Measurements from ENCODE around the gene MROH7. TPM values are rescaled to one million over a fixed set of nuclear protein-coding genes. Genes with fewer than 3 reads are reported as not detected.

Gene MROH7
- total and polyA plus RNA-seq, 4 donors: 0.21 to 3.4 (median 1.9) TPM

- Histone ChIP-seq H3K4me3 (no peak overlapping the region), H3K36me3 (ENCODE audit: control insufficient read depth in 4 of 4, insufficient read depth in 4 of 4, low read length in 4 of 4) (no peaks in the 10 kb centered on the region), H3K9me3 (ENCODE audit: control insufficient read depth in 4 of 4, insufficient read depth in 3 of 4, low read length in 3 of 4) (peaks cover 0 to 2% (median 0%) of the 10 kb centered on the region in 4 donors), H3K27me3 (ENCODE audit: control insufficient read depth in 3 of 3, insufficient read depth in 3 of 3, low read length in 2 of 3) (no peaks in the 10 kb centered on the region), H3K4me1 (ENCODE audit: control insufficient read depth in 5 of 5, insufficient read depth in 5 of 5, low read length in 5 of 5) (no peaks in the 10 kb centered on the region), H3K9ac (ENCODE audit: insufficient read depth in 1 of 2, low read length in 2 of 2) (no peak overlapping the region), H3K27ac (ENCODE audit: low read depth in 1 of 2, low read length in 1 of 2) (no peak overlapping the region)
- DNase-seq (no peak), ATAC-seq (ENCODE audit: insufficient read depth, low FRiP score) (no peak)
- TF ChIP-seq CTCF (IDR thresholded peaks at IDR 0.05; ENCODE audit: control extremely low read depth, extremely low read depth): no peak
- WGBS, 2 donors: 91 to 94% methylated on average over 4 of the region's 4 CpGs
These were observed 43.8 kb downstream of the MROH7 start for GRCh38 chr1:54685335-54685905.

- Histone ChIP-seq H3K4me1 (ENCODE audit: control insufficient read depth in 5 of 5, insufficient read depth in 5 of 5, low read length in 5 of 5) (no peaks in the 10 kb centered on the region), H3K27me3 (ENCODE audit: control insufficient read depth in 3 of 3, insufficient read depth in 3 of 3, low read length in 2 of 3) (no peaks in the 10 kb centered on the region), H3K9ac (ENCODE audit: insufficient read depth in 1 of 2, low read length in 2 of 2) (no peak overlapping the region), H3K36me3 (ENCODE audit: control insufficient read depth in 4 of 4, insufficient read depth in 4 of 4, low read length in 4 of 4) (no peaks in the 10 kb centered on the region), H3K4me3 (no peak overlapping the region), H3K9me3 (ENCODE audit: control insufficient read depth in 4 of 4, insufficient read depth in 3 of 4, low read length in 3 of 4) (peaks cover 0 to 2% (median 0%) of the 10 kb centered on the region in 4 donors), H3K27ac (ENCODE audit: low read depth in 1 of 2, low read length in 1 of 2) (no peak overlapping the region)
- 87 to 93% methylated on average over 11 of the region's 11 CpGs for WGBS, 2 donors
- DNase-seq (no peak), ATAC-seq (ENCODE audit: insufficient read depth, low FRiP score) (no peak)
- no peak for TF ChIP-seq CTCF (IDR thresholded peaks at IDR 0.05; ENCODE audit: control extremely low read depth, extremely low read depth)
These were observed 44.6 kb downstream of the MROH7 start for GRCh38 chr1:54686155-54686554.

GRCh38 chr1:54694771-54695170, 53.2 kb downstream of the MROH7 start:
- Histone ChIP-seq H3K4me3 (no peak overlapping the region), H3K27me3 (ENCODE audit: control insufficient read depth in 3 of 3, insufficient read depth in 3 of 3, low read length in 2 of 3) (no peaks in the 10 kb centered on the region), H3K27ac (ENCODE audit: low read depth in 1 of 2, low read length in 1 of 2) (no peak overlapping the region), H3K36me3 (ENCODE audit: control insufficient read depth in 4 of 4, insufficient read depth in 4 of 4, low read length in 4 of 4) (no peaks in the 10 kb centered on the region), H3K4me1 (ENCODE audit: control insufficient read depth in 5 of 5, insufficient read depth in 5 of 5, low read length in 5 of 5) (no peaks in the 10 kb centered on the region), H3K9ac (ENCODE audit: insufficient read depth in 1 of 2, low read length in 2 of 2) (no peak overlapping the region), H3K9me3 (ENCODE audit: control insufficient read depth in 4 of 4, insufficient read depth in 3 of 4, low read length in 3 of 4) (no peaks in the 10 kb centered on the region)
- 81 to 93% methylated on average over 8 of the region's 8 CpGs for WGBS, 2 donors
- DNase-seq (no peak), ATAC-seq (ENCODE audit: insufficient read depth, low FRiP score) (no peak)
- TF ChIP-seq CTCF (IDR thresholded peaks at IDR 0.05; ENCODE audit: control extremely low read depth, extremely low read depth): no peak

- H3K36me3 ChIP-seq (ENCODE audit: control insufficient read depth in 4 of 4, insufficient read depth in 4 of 4, low read length in 4 of 4): no peaks in the 10 kb centered on the region
- no peak overlapping the region for H3K9ac ChIP-seq (ENCODE audit: insufficient read depth in 1 of 2, low read length in 2 of 2)
- H3K9me3 ChIP-seq (ENCODE audit: control insufficient read depth in 4 of 4, insufficient read depth in 3 of 4, low read length in 3 of 4): no peaks in the 10 kb centered on the region
- H3K27ac ChIP-seq (ENCODE audit: low read depth in 1 of 2, low read length in 1 of 2): no peak overlapping the region
- WGBS, 2 donors: 86 to 96% methylated on average over 15 of the region's 15 CpGs
- ATAC-seq (ENCODE audit: insufficient read depth, low FRiP score): no peak
- no peaks in the 10 kb centered on the region for H3K27me3 ChIP-seq (ENCODE audit: control insufficient read depth in 3 of 3, insufficient read depth in 3 of 3, low read length in 2 of 3)
- H3K4me3 ChIP-seq: no peak overlapping the region
- no peak for DNase-seq
- TF ChIP-seq CTCF (IDR thresholded peaks at IDR 0.05; ENCODE audit: control extremely low read depth, extremely low read depth): no peak
- H3K4me1 ChIP-seq (ENCODE audit: control insufficient read depth in 5 of 5, insufficient read depth in 5 of 5, low read length in 5 of 5): no peaks in the 10 kb centered on the region
These were observed 53.6 kb downstream of the MROH7 start for GRCh38 chr1:54695221-54695620.
